HepG2 (cell line): ENCODE measurements around the gene MRPL37.

Experiments used
- CBFB ChIP-seq: sonication (generic); formaldehyde crosslinking; IDR thresholded peaks from 2 replicates; pipeline ENCODE4 v1.4.0; 2020; ENCODE audit warnings: missing genetic modification reagents
- IKZF4 ChIP-seq: sonication (generic); formaldehyde crosslinking; IDR thresholded peaks from 2 replicates; pipeline ENCODE4 v1.5.1; 2020; ENCODE audit warnings: borderline replicate concordance, mild to moderate bottlenecking, low read depth, missing genetic modification reagents; ENCODE audit errors: not compliant biosample characterization
- MEF2D ChIP-seq: sonication (generic); formaldehyde crosslinking; IDR thresholded peaks from 2 replicates; pipeline ENCODE4 v1.5.1; 2020; ENCODE audit warnings: mild to moderate bottlenecking, missing genetic modification reagents
- ONECUT2 ChIP-seq: sonication (generic); formaldehyde crosslinking; IDR thresholded peaks from 2 replicates; pipeline ENCODE4 v1.4.0; 2020; ENCODE audit warnings: missing genetic modification reagents
- RNF2 ChIP-seq: fragments of 450-650 bp; conservative IDR thresholded peaks from 2 replicates; pipeline ENCODE4 v1.6.1; 2016; ENCODE audit warnings: low read depth
- SP1 ChIP-seq, 2 experiments: fragments of 450-650 bp in 1 of 2; sonication (generic) in 1 of 2; formaldehyde crosslinking in 1 of 2; IDR thresholded peaks; 2 replicates each; pipeline versions ENCODE4 v1.4.0 to v1.6.1; 2016 to 2020; ENCODE audit warnings: missing genetic modification reagents in 1 of 2
- TARDBP ChIP-seq: sonication (generic); formaldehyde crosslinking; IDR thresholded peaks from 2 replicates; pipeline ENCODE4 v1.8.0; 2022; ENCODE audit warnings: mild to moderate bottlenecking, missing genetic modification reagents
- TRIM24 ChIP-seq: sonication (generic); formaldehyde crosslinking; IDR thresholded peaks from 2 replicates; pipeline ENCODE4 v1.8.0; 2022; ENCODE audit warnings: mild to moderate bottlenecking, missing genetic modification reagents
- ZKSCAN8 ChIP-seq: IDR thresholded peaks from 2 replicates; pipeline ENCODE4 v1.6.1; 2016; ENCODE audit warnings: borderline replicate concordance, missing genetic modification reagents, missing compliant biosample characterization
- TF ChIP-seq, protein P1 (sequence below): sonication (generic); formaldehyde crosslinking; IDR thresholded peaks from 2 replicates; pipeline ENCODE4 v1.5.0; 2020; ENCODE audit warnings: mild to moderate bottlenecking, missing genetic modification reagents, moderate library complexity
- TF ChIP-seq, protein P2 (sequence below): sonication (generic); formaldehyde crosslinking; IDR thresholded peaks from 2 replicates; pipeline ENCODE4 v1.4.0; 2020; ENCODE audit warnings: mild to moderate bottlenecking, missing genetic modification reagents

DNA sequence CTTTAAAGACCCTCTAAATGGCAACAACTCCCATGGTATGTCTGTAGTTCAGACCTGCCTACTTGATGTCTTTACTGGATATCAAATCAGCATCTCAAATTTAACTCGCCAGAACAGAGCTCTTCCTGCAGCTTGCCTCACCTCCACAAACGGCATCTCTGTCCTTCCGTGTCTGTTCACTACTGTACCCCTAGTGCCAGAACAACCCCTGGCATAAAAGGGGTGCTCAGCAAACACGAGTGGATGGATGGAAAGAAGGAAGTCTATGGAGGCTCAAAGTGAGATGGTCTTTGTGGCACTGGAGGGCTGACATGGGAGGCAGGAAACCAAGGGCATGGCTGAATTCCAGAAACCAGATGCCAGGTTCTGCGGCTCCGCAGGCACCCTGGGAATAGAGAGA lies 22.7 kb downstream of the MRPL37 start:
- no peak for TF ChIP-seq RNF2
- TF ChIP-seq TRIM24, result no peak
- no peak for TF ChIP-seq IKZF4
- no peak for TF ChIP-seq SP1 (IDR thresholded peaks at IDR 0.05)
- TF ChIP-seq SP1 (CRISPR knock-in tag; IDR thresholded peaks at IDR 0.05), result no peak
- no peak for TF ChIP-seq ZKSCAN8 (CRISPR knock-in tag)
- TF ChIP-seq, protein P1, sequence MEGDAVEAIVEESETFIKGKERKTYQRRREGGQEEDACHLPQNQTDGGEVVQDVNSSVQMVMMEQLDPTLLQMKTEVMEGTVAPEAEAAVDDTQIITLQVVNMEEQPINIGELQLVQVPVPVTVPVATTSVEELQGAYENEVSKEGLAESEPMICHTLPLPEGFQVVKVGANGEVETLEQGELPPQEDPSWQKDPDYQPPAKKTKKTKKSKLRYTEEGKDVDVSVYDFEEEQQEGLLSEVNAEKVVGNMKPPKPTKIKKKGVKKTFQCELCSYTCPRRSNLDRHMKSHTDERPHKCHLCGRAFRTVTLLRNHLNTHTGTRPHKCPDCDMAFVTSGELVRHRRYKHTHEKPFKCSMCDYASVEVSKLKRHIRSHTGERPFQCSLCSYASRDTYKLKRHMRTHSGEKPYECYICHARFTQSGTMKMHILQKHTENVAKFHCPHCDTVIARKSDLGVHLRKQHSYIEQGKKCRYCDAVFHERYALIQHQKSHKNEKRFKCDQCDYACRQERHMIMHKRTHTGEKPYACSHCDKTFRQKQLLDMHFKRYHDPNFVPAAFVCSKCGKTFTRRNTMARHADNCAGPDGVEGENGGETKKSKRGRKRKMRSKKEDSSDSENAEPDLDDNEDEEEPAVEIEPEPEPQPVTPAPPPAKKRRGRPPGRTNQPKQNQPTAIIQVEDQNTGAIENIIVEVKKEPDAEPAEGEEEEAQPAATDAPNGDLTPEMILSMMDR (CRISPR knock-in tag), result no peak
- no peak for TF ChIP-seq ONECUT2 (CRISPR knock-in tag)
- TF ChIP-seq TARDBP, result no peak
- no peak for TF ChIP-seq CBFB (CRISPR knock-in tag)
- no peak for TF ChIP-seq MEF2D (CRISPR knock-in tag)
- TF ChIP-seq, protein P2, sequence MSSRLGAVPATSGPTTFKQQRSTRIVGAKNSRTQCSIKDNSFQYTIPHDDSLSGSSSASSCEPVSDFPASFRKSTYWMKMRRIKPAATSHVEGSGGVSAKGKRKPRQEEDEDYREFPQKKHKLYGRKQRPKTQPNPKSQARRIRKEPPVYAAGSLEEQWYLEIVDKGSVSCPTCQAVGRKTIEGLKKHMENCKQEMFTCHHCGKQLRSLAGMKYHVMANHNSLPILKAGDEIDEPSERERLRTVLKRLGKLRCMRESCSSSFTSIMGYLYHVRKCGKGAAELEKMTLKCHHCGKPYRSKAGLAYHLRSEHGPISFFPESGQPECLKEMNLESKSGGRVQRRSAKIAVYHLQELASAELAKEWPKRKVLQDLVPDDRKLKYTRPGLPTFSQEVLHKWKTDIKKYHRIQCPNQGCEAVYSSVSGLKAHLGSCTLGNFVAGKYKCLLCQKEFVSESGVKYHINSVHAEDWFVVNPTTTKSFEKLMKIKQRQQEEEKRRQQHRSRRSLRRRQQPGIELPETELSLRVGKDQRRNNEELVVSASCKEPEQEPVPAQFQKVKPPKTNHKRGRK (CRISPR knock-in tag), result no peak
